Naive thymus-derived CD4-positive, alpha-beta T cell (primary cell): ENCODE data around the gene SLC39A11. TPM values are rescaled to one million over a fixed set of nuclear protein-coding genes. Genes with fewer than 3 reads are reported as not detected.
A peak's percentile ranks its signal among the peaks of the same experiment; 100 is the strongest.
"Not testable (repeated sequence)": the region's sequence is repeated elsewhere in the genome, so short reads cannot be mapped to it uniquely, and the experiment has no call there.

ENCODE experiments used
- ATAC-seq: fragments of 150-1000 bp; cut with Tn5 transposase; 2 replicates; pipeline ENCODE4 v1.10.0; 2021; ENCODE audit warnings: mild to moderate bottlenecking, moderate library complexity
- CTCF ChIA-PET: fragments of 350-600 bp; sonication (Branson Sonifier 250); formaldehyde crosslinking; loops from one replicate; lab custom pipeline; 2021; ENCODE audit warnings: antibody characterized with exemption; lab: Charles Lee
- POLR2A ChIA-PET: fragments of 350-600 bp; sonication (Branson Sonifier 250); formaldehyde crosslinking; loops from one replicate; lab custom pipeline; 2021; ENCODE audit warnings: antibody characterized with exemption, inconsistent platforms; lab: Charles Lee
- DNase-seq, 9 donors: peaks; one replicate each; pipeline versions ENCODE4 v3.0.0 to v3.0.0-alpha.2; 2020 to 2022; ENCODE audit warnings: mixed read lengths in 1 of 9
- H3K27ac ChIP-seq: one replicate; pipeline ENCODE4 v1.7.0; 2013; ENCODE audit warnings: mild to moderate bottlenecking, low read depth, low read length, moderate library complexity
- H3K27me3 ChIP-seq, 2 donors: one replicate each; pipeline ENCODE4 v1.7.0; 2013; ENCODE audit warnings: low read length in 2 of 2, mild to moderate bottlenecking in 2 of 2, moderate library complexity in 2 of 2; ENCODE audit not compliant: control insufficient read depth in 2 of 2, insufficient read depth in 2 of 2
- H3K36me3 ChIP-seq, 3 experiments: 1 replicate in 2 of 3; 2 replicates in 1 of 3; pipeline ENCODE4 v1.7.0; 2013; ENCODE audit warnings: low read length in 3 of 3, mild to moderate bottlenecking in 3 of 3, moderate library complexity in 1 of 3; ENCODE audit not compliant: insufficient read depth in 3 of 3, control insufficient read depth in 2 of 3
- H3K4me1 ChIP-seq, 2 donors: one replicate each; pipeline ENCODE4 v1.7.0; 2013; ENCODE audit warnings: low read length in 2 of 2, mild to moderate bottlenecking in 2 of 2, moderate library complexity in 1 of 2; ENCODE audit not compliant: control insufficient read depth in 2 of 2, insufficient read depth in 2 of 2
- H3K4me3 ChIP-seq: 2 replicates; pipeline ENCODE4 v1.7.0; 2013; ENCODE audit warnings: mild to moderate bottlenecking, low read length
- H3K9me3 ChIP-seq, 3 experiments: 1 replicate in 2 of 3; 2 replicates in 1 of 3; pipeline ENCODE4 v1.7.0; 2013; ENCODE audit warnings: low read length in 3 of 3; ENCODE audit not compliant: control insufficient read depth in 2 of 3
- H3K27ac Mint-ChIP-seq, 9 donors: one replicate each; pipeline ENCODE4 v1.8.0; 2020 to 2022; ENCODE audit warnings: mixed read lengths in 9 of 9, mild to moderate bottlenecking in 8 of 9, moderate library complexity in 5 of 9, inconsistent platforms in 2 of 9
- H3K27me3 Mint-ChIP-seq, 5 donors: one replicate each; pipeline ENCODE4 v1.8.0; 2021 to 2022; ENCODE audit warnings: mixed read lengths in 5 of 5, mild to moderate bottlenecking in 1 of 5
- H3K36me3 Mint-ChIP-seq, 5 donors: one replicate each; pipeline ENCODE4 v1.8.0; 2020 to 2022; ENCODE audit warnings: mixed read lengths in 5 of 5, mild to moderate bottlenecking in 3 of 5, inconsistent platforms in 1 of 5
- H3K4me1 Mint-ChIP-seq, 7 donors: one replicate each; pipeline ENCODE4 v1.8.0; 2020 to 2022; ENCODE audit warnings: mixed read lengths in 7 of 7, mild to moderate bottlenecking in 3 of 7, inconsistent platforms in 1 of 7
- H3K4me3 Mint-ChIP-seq, 10 donors: one replicate each; pipeline ENCODE4 v1.8.0; 2020 to 2022; ENCODE audit warnings: mild to moderate bottlenecking in 10 of 10, mixed read lengths in 10 of 10, moderate library complexity in 6 of 10, inconsistent platforms in 2 of 10
- H3K9me3 Mint-ChIP-seq, 11 donors: one replicate each; pipeline ENCODE4 v1.8.0; 2020 to 2022; ENCODE audit warnings: mixed read lengths in 11 of 11, mild to moderate bottlenecking in 4 of 11, inconsistent platforms in 1 of 11, moderate library complexity in 1 of 11
- intact Hi-C, 2 donors: fragments of 100-400 bp; cut with micrococcal nuclease; formaldehyde crosslinking; loops; one replicate each; pipeline ENCODE4 v1.15.1; 2023
- polyA plus RNA-seq, 2 donors: library from polyadenylated mRNA; unstranded; fragments of 300-500 nt; fragmentation: Illumina TruSeq; gene quantifications; one replicate each; pipeline ENCODE4 v1.2.3, GENCODE V29; 2021
- total RNA-seq, 6 experiments: library from RNA in 5 of 6; stranded (reverse) in 5 of 6; gene quantifications; 1 replicate in 5 of 6; 2 replicates in 1 of 6; pipeline ENCODE4 v1.2.3 and lab custom pipeline; 2021 to 2026

SLC39A11 gene
- total and polyA plus RNA-seq, 7 experiments from 2014 or later: 8.5 to 36.7 (median 19.8) TPM

GRCh38 chr17:72710202-72710601 lies 382.3 kb downstream of the SLC39A11 start:
- no peaks in the 10 kb centered on the region for H3K4me1 ChIP-seq
- H3K9me3 ChIP-seq: no peaks in the 10 kb centered on the region
- DNase-seq (no peak), ATAC-seq (no peak)
- H3K9me3 Mint-ChIP-seq: peaks cover 0 to 35% (median 12%) of the 10 kb centered on the region in 11 donors
- H3K4me3 ChIP-seq: no peak overlapping the region
- H3K36me3 ChIP-seq: no peaks in the 10 kb centered on the region
- H3K27me3 ChIP-seq: no peaks in the 10 kb centered on the region
- peak overlapping the region in 4 of 10 donors; percentile 6 to 69 (median 20) for H3K4me3 Mint-ChIP-seq
- H3K27ac Mint-ChIP-seq: peak overlapping the region in 6 of 9 donors; percentile 3 to 91 (median 63)
- POLR2A ChIA-PET: interaction anchor here (0.5 kb wide), 1 partner anchor 1621 kb away, joined by 3 read pairs; no protein-coding TSS in a partner anchor
- no peak overlapping the region for H3K27ac ChIP-seq
- H3K36me3 Mint-ChIP-seq: peaks cover 9 to 59% (median 53%) of the 10 kb centered on the region in 5 donors
- no peaks in the 10 kb centered on the region for H3K27me3 Mint-ChIP-seq
- intact Hi-C loops: loop anchor here in 1 of 2 donors (1.0 kb wide), 1 partner anchor 9 kb away; no protein-coding TSS in a partner anchor
- H3K4me1 Mint-ChIP-seq: peaks cover 11 to 69% (median 23%) of the 10 kb centered on the region in 7 donors
- CTCF ChIA-PET: no interaction called here

GRCh38 chr17:72708682-72709081 lies 383.8 kb downstream of the SLC39A11 start:
- H3K9me3 ChIP-seq, H3K36me3 ChIP-seq, H3K4me1 ChIP-seq, H3K27me3 ChIP-seq, H3K4me3 ChIP-seq, H3K27me3 Mint-ChIP-seq, ATAC-seq, POLR2A ChIA-PET, H3K27ac ChIP-seq: not testable (repeated sequence)
- intact Hi-C loops: loop anchor here in 1 of 2 donors (1.0 kb wide), 1 partner anchor 19 kb away; no protein-coding TSS in a partner anchor
- peak in 2 of 9 donors; percentile 11 to 33 for DNase-seq
- CTCF ChIA-PET: interaction anchor here (1.5 kb wide), 1 partner anchor 19 kb away, joined by 8 read pairs; no protein-coding TSS in a partner anchor
- peak overlapping the region in 7 of 9 donors; percentile 6 to 91 (median 61) for H3K27ac Mint-ChIP-seq
- H3K36me3 Mint-ChIP-seq: peaks cover 9 to 59% (median 51%) of the 10 kb centered on the region in 5 donors
- peaks cover 0 to 35% (median 12%) of the 10 kb centered on the region in 11 donors for H3K9me3 Mint-ChIP-seq
- H3K4me3 Mint-ChIP-seq: peak overlapping the region in 6 of 10 donors; percentile 3 to 75 (median 28)
- peaks cover 11 to 63% (median 23%) of the 10 kb centered on the region in 7 donors for H3K4me1 Mint-ChIP-seq

- ChIA-PET POLR2A (no interaction called here), CTCF (no interaction called here)
- H3K27ac ChIP-seq: no peak overlapping the region
- peaks cover 11 to 60% (median 23%) of the 10 kb centered on the region in 7 donors for H3K4me1 Mint-ChIP-seq
- H3K27me3 Mint-ChIP-seq: no peaks in the 10 kb centered on the region
- peak overlapping the region in 2 of 9 donors; percentile 88 to 91 for H3K27ac Mint-ChIP-seq
- no peaks in the 10 kb centered on the region for H3K27me3 ChIP-seq
- H3K36me3 ChIP-seq: no peaks in the 10 kb centered on the region
- no peak overlapping the region for H3K4me3 ChIP-seq
- no peaks in the 10 kb centered on the region for H3K9me3 ChIP-seq
- H3K36me3 Mint-ChIP-seq: peaks cover 9 to 51% (median 45%) of the 10 kb centered on the region in 5 donors
- H3K9me3 Mint-ChIP-seq: peaks cover 0 to 35% (median 12%) of the 10 kb centered on the region in 11 donors
- no peaks in the 10 kb centered on the region for H3K4me1 ChIP-seq
- ATAC-seq: no peak
- no peak for DNase-seq
- intact Hi-C loops: loop anchor here in 1 of 2 donors (1.0 kb wide), 1 partner anchor 19 kb away; no protein-coding TSS in a partner anchor
- no peak overlapping the region for H3K4me3 Mint-ChIP-seq
Measured at GRCh38 chr17:72707881-72708280, 384.6 kb downstream of the SLC39A11 start.

- Mint-ChIP-seq H3K4me3 (peak overlapping the region in 1 of 10 donors; percentile 56), H3K9me3 (peaks cover 0 to 29% (median 14%) of the 10 kb centered on the region in 11 donors), H3K27me3 (no peaks in the 10 kb centered on the region), H3K36me3 (peaks cover 9 to 42% (median 39%) of the 10 kb centered on the region in 5 donors), H3K4me1 (peaks cover 11 to 49% (median 23%) of the 10 kb centered on the region in 7 donors), H3K27ac (peak overlapping the region in 1 of 9 donors; percentile 83)
- H3K4me3 ChIP-seq: no peak overlapping the region
- H3K4me1 ChIP-seq: no peaks in the 10 kb centered on the region
- no peaks in the 10 kb centered on the region for H3K36me3 ChIP-seq
- DNase-seq: no peak
- H3K27ac ChIP-seq: no peak overlapping the region
- ChIA-PET CTCF (no interaction called here), POLR2A (no interaction called here)
- ATAC-seq: no peak
- H3K9me3 ChIP-seq: no peaks in the 10 kb centered on the region
- intact Hi-C loops: no loop called here
- no peaks in the 10 kb centered on the region for H3K27me3 ChIP-seq
Measured at GRCh38 chr17:72706396-72706981, 386.0 kb downstream of the SLC39A11 start.

- no peaks in the 10 kb centered on the region for H3K9me3 ChIP-seq
- no peaks in the 10 kb centered on the region for H3K4me1 ChIP-seq
- H3K36me3 Mint-ChIP-seq: peaks cover 6 to 37% (median 36%) of the 10 kb centered on the region in 5 donors
- H3K4me3 ChIP-seq: no peak overlapping the region
- intact Hi-C loops: no loop called here
- H3K36me3 ChIP-seq: no peaks in the 10 kb centered on the region
- POLR2A ChIA-PET: no interaction called here
- H3K27ac Mint-ChIP-seq: peak overlapping the region in 1 of 9 donors; percentile 83
- H3K4me3 Mint-ChIP-seq: peak overlapping the region in 1 of 10 donors; percentile 56
- H3K4me1 Mint-ChIP-seq: peaks cover 11 to 46% (median 21%) of the 10 kb centered on the region in 7 donors
- peaks cover 0 to 24% (median 10%) of the 10 kb centered on the region in 11 donors for H3K9me3 Mint-ChIP-seq
- DNase-seq (no peak), ATAC-seq (no peak)
- H3K27me3 ChIP-seq: no peaks in the 10 kb centered on the region
- CTCF ChIA-PET: no interaction called here
- H3K27ac ChIP-seq: no peak overlapping the region
- H3K27me3 Mint-ChIP-seq: no peaks in the 10 kb centered on the region
Measured at GRCh38 chr17:72705905-72706395, 386.5 kb downstream of the SLC39A11 start.

GRCh38 chr17:72702998-72703397 lies 389.5 kb downstream of the SLC39A11 start:
- Mint-ChIP-seq H3K4me1 (peaks cover 0 to 19% (median 0%) of the 10 kb centered on the region in 7 donors), H3K27me3 (no peaks in the 10 kb centered on the region), H3K9me3 (peaks cover 0 to 19% (median 0%) of the 10 kb centered on the region in 11 donors), H3K4me3 (no peak overlapping the region), H3K27ac (no peak overlapping the region), H3K36me3 (peaks cover 4 to 31% (median 25%) of the 10 kb centered on the region in 5 donors)
- Histone ChIP-seq H3K4me1 (no peaks in the 10 kb centered on the region), H3K9me3 (no peaks in the 10 kb centered on the region), H3K27me3 (no peaks in the 10 kb centered on the region), H3K36me3 (no peaks in the 10 kb centered on the region), H3K27ac (no peak overlapping the region), H3K4me3 (no peak overlapping the region)
- POLR2A ChIA-PET: no interaction called here
- intact Hi-C loops: no loop called here
- DNase-seq: no peak
- CTCF ChIA-PET: no interaction called here
- no peak for ATAC-seq
